Heart right ventricle (tissue), 16 donors: ENCODE data around the gene MOGAT3. TPM values are rescaled to one million over a fixed set of nuclear protein-coding genes. Genes with fewer than 3 reads are reported as not detected.
A peak's percentile ranks its signal among the peaks of the same experiment; 100 is the strongest.
"Not testable (repeated sequence)": the region's sequence is repeated elsewhere in the genome, so short reads cannot be mapped to it uniquely, and the experiment has no call there.

ENCODE experiments used
- ATAC-seq, 8 donors: fragments of 200-7000 bp; cut with Tn5 transposase; one replicate each; pipeline ENCODE4 v1.9.1; 2020; ENCODE audit warnings: mild to moderate bottlenecking in 8 of 8, moderate library complexity in 8 of 8, moderate number of reproducible peaks in 1 of 8
- DNase-seq, 2 donors: peaks; one replicate each; pipeline ENCODE4 v3.0.0-alpha.2; 2020
- H3K27ac ChIP-seq, 10 donors: fragments of 200-600 bp; sonication (generic) in 2 of 10; one replicate each; pipeline versions ENCODE4 v1.5.0 to v1.8.0; 2020 to 2022; ENCODE audit warnings: mild to moderate bottlenecking in 3 of 10
- H3K27me3 ChIP-seq, 7 donors: fragments of 200-600 bp; one replicate each; pipeline ENCODE4 v1.8.0; 2021 to 2022; ENCODE audit warnings: mild to moderate bottlenecking in 2 of 7
- H3K36me3 ChIP-seq, 9 donors: fragments of 200-600 bp; sonication (generic) in 1 of 9; one replicate each; pipeline versions ENCODE4 v1.5.0 to v1.8.0; 2020 to 2022; ENCODE audit warnings: mild to moderate bottlenecking in 2 of 9
- H3K4me1 ChIP-seq, 9 donors: fragments of 200-600 bp; sonication (generic) in 1 of 9; one replicate each; pipeline versions ENCODE4 v1.5.0 to v1.8.0; 2020 to 2022; ENCODE audit warnings: mild to moderate bottlenecking in 4 of 9
- H3K4me3 ChIP-seq, 10 donors: fragments of 200-600 bp; sonication (generic) in 2 of 10; one replicate each; pipeline versions ENCODE4 v1.5.0 to v1.8.0; 2020 to 2022; ENCODE audit warnings: mild to moderate bottlenecking in 7 of 10, moderate library complexity in 2 of 10
- H3K9me3 ChIP-seq, 11 donors: fragments of 200-600 bp in 10 of 11; sonication (generic) in 2 of 11; one replicate each; pipeline versions ENCODE4 v1.5.0 to v1.8.0; 2013 to 2022; ENCODE audit warnings: mild to moderate bottlenecking in 2 of 11, control low read depth in 1 of 11, moderate library complexity in 1 of 11
- WGBS, 2 donors: extraction: QIAGEN DNeasy Blood & Tissue Kit; methylation state at CpG; one replicate each; pipeline ENCODE4 v1.1.7; 2013; ENCODE audit warnings: inconsistent platforms in 1 of 2; 5-methylcytosine and 5-hydroxymethylcytosine counted together
- intact Hi-C, 10 donors: fragments of 100-400 bp; cut with DNase I; formaldehyde crosslinking; loops; one replicate each; pipeline versions ENCODE4 v1.11.1 to v1.14.2; 2022
- polyA plus RNA-seq, 2 donors: library from polyadenylated mRNA; stranded (reverse); fragments of 200-250 nt; gene quantifications; one replicate each; pipeline ENCODE4 v1.2.3, GENCODE V29; 2013
- total RNA-seq, 10 donors: library from RNA; stranded (reverse); fragmentation: NEBNext Ultra II Directional in 3 of 10; extraction: Animal tissue kit (Norgen Biotek cat#: 25700) in 3 of 10; gene quantifications; one replicate each; pipeline versions ENCODE4 v1.2.1 to v1.2.4, GENCODE V29; 2021 to 2023
- TF ChIP-seq, protein P1 (sequence below), 9 donors: fragments of 200-600 bp; sonication (generic) in 2 of 9; IDR thresholded peaks; one replicate each; pipeline versions ENCODE4 v1.5.0 to v1.8.0; 2021 to 2022; ENCODE audit warnings: antibody characterized with exemption in 9 of 9, mild to moderate bottlenecking in 5 of 9, moderate library complexity in 1 of 9
- donor health status: Arrhythmogenic right ventricular cardiomyopathy.
- donor health status: ischemic (EF 13 %, LVEDD 7.1; RV severe dilation, severe dysfunction).
- donor health status: healthy with polysubstance abuse.
- donor health status: DM: no; HTN: yes; CAD: no.
- donor health status: DM: no; HTN: no; CAD: no.
- donor health status: ischemic (EF 25% LVEDD 6.9; RV normal size, moderate dysfunction).
- donor health status: ischemic (EF 25% LVEDD 5.7; RV mildly dilated, moderate dysfunction).
- donor health status: healthy.
- donor health status: DM: yes; HTN: yes; CAD: no.
- donor health status: Ischemic cardiomyopathy.
- donor health status: ischemic (EF 35%, LVEDD 5.7; RV mildly dilated, moderate dysfunction).
- donor health status: nonischemic (EF 11% LVEDD 7.7; RV severe dilation, severe dysfunction).
- donor health status: DM: yes; HTN: yes; CAD: no.
- donor health status: PGD.
- donor health status: ischemic (EF 29% LVEDD 5.4; RV normal size, mild dysfunction).
- donor health status: nonischemic (EF 23%, LVEDD 6.1; RV moderate dilation, normal function).

The MOGAT3 gene
- total and polyA plus RNA-seq, 12 donors: not detected

DNA sequence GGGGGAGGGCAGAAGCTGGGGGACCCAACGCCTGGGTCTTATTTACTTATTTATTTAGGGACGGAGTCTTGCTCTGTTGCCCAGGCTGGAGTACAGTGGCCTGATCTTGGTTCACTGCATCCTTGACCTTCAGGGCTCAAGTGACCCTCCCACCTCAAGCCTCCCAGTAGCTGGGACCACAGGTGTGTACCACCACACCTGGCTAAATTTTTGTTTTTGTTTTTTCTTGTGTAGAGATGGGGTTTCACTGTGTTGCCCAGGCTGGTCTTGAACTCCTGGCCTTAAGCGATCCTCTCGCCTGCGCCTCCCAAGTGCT lies 1.7 kb upstream of the MOGAT3 start:
- ATAC-seq (no peak), DNase-seq (no peak)
- H3K36me3 ChIP-seq: peaks cover 0 to 19% (median 0%) of the 10 kb centered on the region in 9 donors
- H3K9me3 ChIP-seq: no peaks in the 10 kb centered on the region
- TF ChIP-seq, protein P1, sequence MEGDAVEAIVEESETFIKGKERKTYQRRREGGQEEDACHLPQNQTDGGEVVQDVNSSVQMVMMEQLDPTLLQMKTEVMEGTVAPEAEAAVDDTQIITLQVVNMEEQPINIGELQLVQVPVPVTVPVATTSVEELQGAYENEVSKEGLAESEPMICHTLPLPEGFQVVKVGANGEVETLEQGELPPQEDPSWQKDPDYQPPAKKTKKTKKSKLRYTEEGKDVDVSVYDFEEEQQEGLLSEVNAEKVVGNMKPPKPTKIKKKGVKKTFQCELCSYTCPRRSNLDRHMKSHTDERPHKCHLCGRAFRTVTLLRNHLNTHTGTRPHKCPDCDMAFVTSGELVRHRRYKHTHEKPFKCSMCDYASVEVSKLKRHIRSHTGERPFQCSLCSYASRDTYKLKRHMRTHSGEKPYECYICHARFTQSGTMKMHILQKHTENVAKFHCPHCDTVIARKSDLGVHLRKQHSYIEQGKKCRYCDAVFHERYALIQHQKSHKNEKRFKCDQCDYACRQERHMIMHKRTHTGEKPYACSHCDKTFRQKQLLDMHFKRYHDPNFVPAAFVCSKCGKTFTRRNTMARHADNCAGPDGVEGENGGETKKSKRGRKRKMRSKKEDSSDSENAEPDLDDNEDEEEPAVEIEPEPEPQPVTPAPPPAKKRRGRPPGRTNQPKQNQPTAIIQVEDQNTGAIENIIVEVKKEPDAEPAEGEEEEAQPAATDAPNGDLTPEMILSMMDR (IDR thresholded peaks at IDR 0.05): no peak
- WGBS, 2 donors: 84 to 85% methylated on average over 5 of the region's 5 CpGs
- H3K27me3 ChIP-seq: peaks cover 25 to 62% (median 59%) of the 10 kb centered on the region in 7 donors
- no peak overlapping the region for H3K27ac ChIP-seq
- H3K4me1 ChIP-seq: peaks cover 4 to 27% (median 9%) of the 10 kb centered on the region in 9 donors
- intact Hi-C loops: no loop called here
- H3K4me3 ChIP-seq: no peak overlapping the region

DNA sequence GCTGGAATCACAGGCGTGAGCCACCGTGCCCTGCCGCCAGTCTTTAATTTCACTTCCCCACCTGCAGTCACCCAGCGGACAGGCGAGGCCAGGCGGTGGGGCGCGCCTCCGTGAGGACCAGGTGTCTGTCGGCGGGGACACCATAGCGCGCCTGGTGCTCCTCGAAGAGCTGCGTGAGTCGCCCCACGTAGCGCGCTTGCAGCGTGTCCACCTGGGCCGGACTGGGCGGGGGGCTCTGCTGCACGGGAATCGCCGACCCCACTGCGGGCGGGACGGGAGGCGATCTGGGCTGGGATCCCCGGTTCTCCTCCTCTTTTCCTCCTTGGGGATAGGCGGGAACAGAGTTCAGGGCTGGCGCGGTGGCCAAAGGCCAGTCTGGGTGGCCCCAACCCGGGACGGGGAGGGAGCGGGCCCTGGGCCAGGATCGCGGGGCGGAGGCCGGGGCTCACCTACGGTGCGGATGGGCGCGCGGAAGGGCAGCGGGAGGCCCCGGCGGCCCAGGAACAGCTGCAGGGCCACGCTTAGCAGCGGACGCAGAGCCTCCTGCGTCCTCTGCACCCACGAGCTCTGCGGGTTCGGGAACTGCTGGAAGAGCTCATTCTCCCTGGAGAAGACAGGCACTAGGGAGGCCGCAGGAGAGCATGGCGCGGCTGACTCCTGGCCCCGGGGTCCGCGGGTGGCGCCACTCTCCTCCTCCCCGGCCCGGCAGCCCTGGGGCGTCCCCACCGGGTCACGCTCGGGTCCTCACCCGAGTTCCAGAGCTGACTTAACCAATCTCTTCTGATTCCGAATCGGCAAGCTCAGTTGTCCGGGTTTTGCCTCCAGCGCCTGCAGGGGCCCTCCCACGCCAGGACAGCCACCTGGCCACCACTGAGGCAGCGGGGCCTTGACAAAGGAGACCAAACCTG lies 1.1 kb upstream of the MOGAT3 start:
- Histone ChIP-seq H3K27ac (no peak overlapping the region), H3K27me3 (peaks cover 25 to 67% (median 63%) of the 10 kb centered on the region in 7 donors), H3K9me3 (no peaks in the 10 kb centered on the region), H3K36me3 (peaks cover 0 to 13% (median 0%) of the 10 kb centered on the region in 9 donors), H3K4me3 (peak overlapping the region in 5 of 10 donors; percentile 6 to 30 (median 20)), H3K4me1 (peaks cover 4 to 27% (median 9%) of the 10 kb centered on the region in 9 donors)
- TF ChIP-seq, protein P1 (IDR thresholded peaks at IDR 0.05): no peak
- intact Hi-C loops: no loop called here
- WGBS, 2 donors: 7% methylated on average over 74 to 75 of the region's 75 CpGs
- ATAC-seq (peak in 4 of 8 donors; percentile 11 to 45 (median 42)), DNase-seq (no peak)

DNA sequence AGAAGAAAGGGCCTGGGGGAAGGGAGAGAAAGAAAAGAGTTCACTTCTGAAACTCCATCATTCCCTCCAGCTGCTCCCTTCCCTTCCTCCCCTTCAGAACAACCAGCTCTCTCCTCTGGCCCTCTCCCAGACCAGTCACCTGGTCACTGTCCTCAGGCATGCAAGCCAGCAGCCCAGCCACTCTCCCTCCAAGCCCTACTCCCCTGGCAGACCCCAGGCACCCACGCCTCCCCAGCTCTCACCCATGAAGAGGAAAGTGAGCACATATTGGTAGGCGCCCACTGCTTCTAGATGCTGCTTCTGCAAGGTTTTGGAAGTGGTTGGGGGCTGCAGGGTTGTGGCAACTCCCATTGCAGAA lies 353 bp downstream of the MOGAT3 start:
- Histone ChIP-seq H3K27ac (no peak overlapping the region), H3K36me3 (no peaks in the 10 kb centered on the region), H3K27me3 (peaks cover 25 to 81% (median 77%) of the 10 kb centered on the region in 7 donors), H3K4me1 (peaks cover 4 to 27% (median 9%) of the 10 kb centered on the region in 9 donors), H3K4me3 (no peak overlapping the region), H3K9me3 (no peaks in the 10 kb centered on the region)
- intact Hi-C loops: no loop called here
- DNase-seq (no peak), ATAC-seq (no peak)
- TF ChIP-seq, protein P1 (IDR thresholded peaks at IDR 0.05): no peak
- 77 to 89% methylated on average over 2 of the region's 2 CpGs for WGBS, 2 donors

DNA sequence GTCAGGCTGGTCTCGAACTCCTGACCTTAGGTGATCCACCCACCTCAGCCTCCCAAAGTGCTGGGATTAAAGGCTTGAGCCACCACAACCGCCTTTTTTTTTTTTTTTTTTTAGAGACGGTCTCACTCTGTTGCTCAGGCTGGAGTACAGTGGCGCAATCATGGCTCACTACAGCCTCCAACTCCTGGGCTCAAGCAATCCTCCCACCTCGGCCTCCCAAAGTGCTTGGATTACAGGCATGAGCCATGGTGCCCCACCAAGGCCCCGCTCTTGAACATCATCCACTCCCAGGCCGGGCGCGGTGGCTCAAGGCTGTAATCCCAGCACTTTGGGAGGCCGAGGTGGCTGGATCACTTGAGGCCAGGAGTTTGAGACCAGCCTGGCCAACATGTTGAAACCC lies 1.3 kb downstream of the MOGAT3 start:
- not testable (repeated sequence) for H3K4me3 ChIP-seq, ATAC-seq, DNase-seq, H3K36me3 ChIP-seq, H3K27ac ChIP-seq, H3K9me3 ChIP-seq
- Histone ChIP-seq H3K4me1 (peaks cover 4 to 22% (median 9%) of the 10 kb centered on the region in 9 donors), H3K27me3 (peaks cover 25 to 87% (median 81%) of the 10 kb centered on the region in 7 donors)
- intact Hi-C loops: loop anchor here in 2 of 10 donors (10.0 kb wide), 1 partner anchor 85 kb away; no protein-coding TSS in a partner anchor
- WGBS, 2 donors: 93 to 94% methylated on average over 10 of the region's 10 CpGs

DNA sequence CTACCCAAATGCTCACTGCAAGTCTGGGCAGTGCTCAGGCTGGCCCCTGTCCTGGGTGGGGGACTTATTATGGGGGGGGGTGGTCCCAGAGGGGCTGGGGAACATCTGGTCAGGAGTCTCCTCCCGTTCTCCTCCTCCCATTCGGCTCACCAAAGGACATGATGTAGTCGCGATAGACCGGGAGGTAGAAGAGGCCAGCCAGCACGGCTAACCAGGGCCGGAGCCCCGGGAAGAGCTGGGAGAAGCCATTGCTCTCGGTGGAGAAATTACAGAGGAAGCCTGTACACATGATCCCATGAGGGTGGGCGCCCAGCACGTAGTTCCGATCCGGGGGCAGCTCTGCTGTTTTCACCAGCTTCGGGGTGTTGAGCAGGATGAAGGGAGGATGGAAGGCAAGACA lies 2.4 kb downstream of the MOGAT3 start:
- 51 to 60% methylated on average over 14 of the region's 14 CpGs for WGBS, 2 donors
- H3K4me1 ChIP-seq: peaks cover 4 to 14% (median 9%) of the 10 kb centered on the region in 9 donors
- intact Hi-C loops: loop anchor here in 2 of 10 donors (10.0 kb wide), 1 partner anchor 86 kb away; no protein-coding TSS in a partner anchor
- H3K4me3 ChIP-seq: no peak overlapping the region
- H3K27ac ChIP-seq: no peak overlapping the region
- no peaks in the 10 kb centered on the region for H3K36me3 ChIP-seq
- ATAC-seq: no peak
- no peaks in the 10 kb centered on the region for H3K9me3 ChIP-seq
- no peak for DNase-seq
- peaks cover 25 to 85% (median 80%) of the 10 kb centered on the region in 7 donors for H3K27me3 ChIP-seq
- TF ChIP-seq, protein P1 (IDR thresholded peaks at IDR 0.05): no peak
